ENCODE measurements around the gene SLC16A7. TPM values are rescaled to one million over a fixed set of nuclear protein-coding genes. Genes with fewer than 3 reads are reported as not detected.

The SLC16A7 gene
- total RNA-seq, 4 donors from 2014 or later, result 56.9 to 127 (median 64.9) TPM

DNA sequence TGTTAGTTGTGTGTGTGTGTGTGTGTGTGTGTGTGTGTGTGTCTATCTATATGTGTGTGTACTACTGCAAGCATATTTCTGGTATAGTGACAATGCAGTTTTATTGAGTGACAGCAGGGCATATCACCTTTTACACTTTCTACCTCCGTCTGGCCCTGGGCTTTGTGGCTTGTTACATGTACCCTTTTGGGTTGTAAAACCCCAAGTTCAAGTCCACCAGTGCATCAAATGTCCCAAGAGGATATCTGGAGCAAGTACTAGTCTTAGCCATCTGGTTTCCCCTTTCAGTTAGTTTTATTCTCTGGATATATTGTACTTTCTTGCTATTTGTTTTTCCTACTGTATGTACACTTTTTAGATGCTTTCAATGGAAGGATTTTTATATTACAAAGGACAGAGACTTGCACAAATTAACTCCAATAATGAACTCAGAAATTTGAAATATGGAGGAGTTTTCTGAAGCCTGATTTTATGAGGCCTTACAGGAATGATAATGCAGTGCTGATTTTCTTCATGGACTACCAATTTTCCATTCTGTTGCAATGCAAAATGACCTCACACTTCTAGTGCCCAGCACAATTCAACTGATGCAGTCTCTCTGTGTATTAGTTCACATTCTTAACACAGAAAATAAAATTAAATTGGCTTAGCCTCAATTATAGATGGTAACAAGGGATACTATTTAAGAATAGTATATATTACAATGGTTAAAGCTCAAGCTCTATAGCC lies 29.1 kb downstream of the SLC16A7 start:
- no peak for DNase-seq (ENCODE audit: low spot score)
- TF ChIP-seq CTCF (IDR thresholded peaks at IDR 0.05), result no peak
- no peak for ATAC-seq (ENCODE audit: low FRiP score)

DNA sequence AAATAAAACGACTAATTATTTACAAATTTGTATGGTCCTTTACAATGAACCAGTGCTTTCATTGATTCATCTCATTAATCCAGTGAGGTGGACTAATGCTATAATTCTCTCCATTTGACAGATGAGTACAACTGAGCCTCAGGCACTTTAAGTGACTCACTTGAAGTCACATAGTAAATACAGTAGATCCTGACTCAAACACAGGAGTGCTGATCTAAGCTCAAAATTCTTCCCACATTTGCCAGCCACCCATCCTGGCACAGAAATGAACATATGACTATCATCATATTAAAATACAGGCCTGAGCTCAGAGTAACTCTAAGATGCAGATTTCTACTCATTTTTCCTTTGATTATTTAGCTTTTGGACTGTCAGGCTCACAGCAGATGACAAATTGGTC lies 30.6 kb downstream of the SLC16A7 start:
- ATAC-seq (ENCODE audit: low FRiP score), result no peak
- DNase-seq (ENCODE audit: low spot score), result no peak
- no peak for TF ChIP-seq CTCF (IDR thresholded peaks at IDR 0.05)

DNA sequence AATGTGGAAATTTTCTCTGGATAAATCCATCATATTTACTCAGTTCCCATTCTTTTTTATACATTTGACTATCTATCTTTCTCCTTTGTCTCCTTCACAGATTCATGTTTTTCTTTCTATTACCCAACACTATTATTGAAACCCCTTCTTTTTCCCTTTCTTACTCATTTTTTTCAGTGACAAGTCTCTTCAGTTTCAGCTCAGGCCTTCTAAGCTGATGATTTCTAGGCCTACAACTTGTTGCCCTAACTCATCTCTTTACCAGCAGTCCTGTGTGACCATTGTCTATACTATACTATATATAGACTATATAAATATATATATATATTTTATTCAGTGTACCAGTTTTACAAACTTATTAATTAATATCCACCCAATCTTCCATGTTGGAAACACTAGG lies 31.8 kb downstream of the SLC16A7 start:
- no peak for TF ChIP-seq CTCF (IDR thresholded peaks at IDR 0.05)
- DNase-seq (ENCODE audit: low spot score) (no peak), ATAC-seq (ENCODE audit: low FRiP score) (no peak)

- ATAC-seq (ENCODE audit: low FRiP score) (no peak), DNase-seq (ENCODE audit: low spot score) (no peak)
- TF ChIP-seq CTCF (IDR thresholded peaks at IDR 0.05), result no peak
These were observed 34.1 kb downstream of the SLC16A7 start for GRCh38 chr12:59629890-59630289.

DNA sequence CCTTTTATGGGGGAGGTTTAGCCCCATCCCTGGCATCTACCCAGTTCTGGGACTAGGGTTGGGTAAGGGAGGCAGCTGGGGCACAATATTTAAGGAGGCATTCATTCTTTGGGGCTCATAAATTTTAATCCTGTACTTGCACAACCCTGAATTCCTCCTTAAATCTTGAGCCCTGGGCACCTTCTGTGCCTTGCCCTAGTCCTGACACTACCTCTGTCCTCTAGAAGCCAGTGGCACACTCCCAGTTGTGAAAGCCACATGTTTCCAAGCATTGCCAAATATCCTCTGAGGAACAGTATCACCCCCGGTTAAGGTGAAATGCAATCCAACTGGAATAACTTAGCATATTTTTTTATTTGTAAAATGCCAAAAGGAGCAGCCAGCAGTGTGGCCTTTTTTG lies 36.6 kb downstream of the SLC16A7 start:
- ATAC-seq (ENCODE audit: low FRiP score) (no peak), DNase-seq (ENCODE audit: low spot score) (no peak)
- no peak for TF ChIP-seq CTCF (IDR thresholded peaks at IDR 0.05)

GRCh38 chr12:59634254-59634653 lies 38.4 kb downstream of the SLC16A7 start:
- ATAC-seq (ENCODE audit: low FRiP score) (no peak), DNase-seq (ENCODE audit: low spot score) (no peak)
- no peak for TF ChIP-seq CTCF (IDR thresholded peaks at IDR 0.05)

- TF ChIP-seq CTCF (IDR thresholded peaks at IDR 0.05), result no peak
- ATAC-seq (ENCODE audit: low FRiP score) (no peak), DNase-seq (ENCODE audit: low spot score) (no peak)
These were observed 41.3 kb downstream of the SLC16A7 start for GRCh38 chr12:59636945-59637691.

Data from omental fat pad (tissue), 4 donors.